PFSK-1 (cell line): ENCODE measurements around the gene ACIN1.

ENCODE experiments used
- FOXP2 ChIP-seq: optimal IDR thresholded peaks from 2 replicates; pipeline ENCODE3; 2011; ENCODE audit warnings: borderline replicate concordance, control low read depth, inconsistent platforms; ENCODE audit not compliant: insufficient read depth; ENCODE audit errors: extremely low read length, extremely low read depth
- POLR2AphosphoS5 ChIP-seq: IDR thresholded peaks from 2 replicates; pipeline ENCODE4 v1.6.1; 2012; ENCODE audit warnings: low read depth, mild to moderate bottlenecking, control low read depth, low read length, moderate library complexity
- SIN3A ChIP-seq: IDR thresholded peaks from 2 replicates; pipeline ENCODE4 v1.6.1; 2012; ENCODE audit warnings: mild to moderate bottlenecking, low read length, moderate library complexity, borderline replicate concordance; ENCODE audit not compliant: insufficient read depth
- TAF1 ChIP-seq: IDR thresholded peaks from 2 replicates; pipeline ENCODE4 v1.6.1; 2012; ENCODE audit warnings: low read length, control low read depth, borderline replicate concordance; ENCODE audit not compliant: insufficient read depth
- TF ChIP-seq, protein P1 (sequence below), 2 experiments: IDR thresholded peaks; 2 replicates each; pipeline versions ENCODE4 v1.6.1 to v1.8.0; 2011 to 2012; ENCODE audit warnings: low read depth in 2 of 2, low read length in 2 of 2, control low read depth in 1 of 2, inconsistent platforms in 1 of 2, mild to moderate bottlenecking in 1 of 2, moderate library complexity in 1 of 2; ENCODE audit not compliant: insufficient read depth in 1 of 2

DNA sequence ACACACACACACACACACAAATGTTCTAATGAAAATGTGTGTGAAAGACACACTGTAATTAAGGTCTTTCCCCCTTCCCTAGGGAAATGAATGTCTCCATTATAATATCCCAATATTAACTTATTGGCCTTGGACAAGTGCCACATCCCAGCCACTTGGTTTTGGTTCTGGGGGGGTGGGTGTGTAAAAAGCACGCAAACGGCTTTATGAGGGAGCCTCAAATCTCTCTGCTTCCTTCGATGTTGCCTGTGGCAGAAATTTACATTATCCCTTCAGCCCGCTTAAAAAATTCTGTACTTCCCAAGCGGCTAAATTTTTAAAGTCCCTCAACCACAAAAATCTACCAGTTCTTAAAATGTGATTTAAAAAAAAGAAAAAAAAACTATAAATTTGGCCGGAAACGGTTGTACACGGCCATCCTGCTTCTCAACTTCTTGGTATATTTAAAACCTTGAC, 85.4 kb downstream of the ACIN1 start:
- TF ChIP-seq TAF1 (no peak), POLR2AphosphoS5 (no peak), SIN3A (no peak), FOXP2 (no peak)
- TF ChIP-seq, protein P1, sequence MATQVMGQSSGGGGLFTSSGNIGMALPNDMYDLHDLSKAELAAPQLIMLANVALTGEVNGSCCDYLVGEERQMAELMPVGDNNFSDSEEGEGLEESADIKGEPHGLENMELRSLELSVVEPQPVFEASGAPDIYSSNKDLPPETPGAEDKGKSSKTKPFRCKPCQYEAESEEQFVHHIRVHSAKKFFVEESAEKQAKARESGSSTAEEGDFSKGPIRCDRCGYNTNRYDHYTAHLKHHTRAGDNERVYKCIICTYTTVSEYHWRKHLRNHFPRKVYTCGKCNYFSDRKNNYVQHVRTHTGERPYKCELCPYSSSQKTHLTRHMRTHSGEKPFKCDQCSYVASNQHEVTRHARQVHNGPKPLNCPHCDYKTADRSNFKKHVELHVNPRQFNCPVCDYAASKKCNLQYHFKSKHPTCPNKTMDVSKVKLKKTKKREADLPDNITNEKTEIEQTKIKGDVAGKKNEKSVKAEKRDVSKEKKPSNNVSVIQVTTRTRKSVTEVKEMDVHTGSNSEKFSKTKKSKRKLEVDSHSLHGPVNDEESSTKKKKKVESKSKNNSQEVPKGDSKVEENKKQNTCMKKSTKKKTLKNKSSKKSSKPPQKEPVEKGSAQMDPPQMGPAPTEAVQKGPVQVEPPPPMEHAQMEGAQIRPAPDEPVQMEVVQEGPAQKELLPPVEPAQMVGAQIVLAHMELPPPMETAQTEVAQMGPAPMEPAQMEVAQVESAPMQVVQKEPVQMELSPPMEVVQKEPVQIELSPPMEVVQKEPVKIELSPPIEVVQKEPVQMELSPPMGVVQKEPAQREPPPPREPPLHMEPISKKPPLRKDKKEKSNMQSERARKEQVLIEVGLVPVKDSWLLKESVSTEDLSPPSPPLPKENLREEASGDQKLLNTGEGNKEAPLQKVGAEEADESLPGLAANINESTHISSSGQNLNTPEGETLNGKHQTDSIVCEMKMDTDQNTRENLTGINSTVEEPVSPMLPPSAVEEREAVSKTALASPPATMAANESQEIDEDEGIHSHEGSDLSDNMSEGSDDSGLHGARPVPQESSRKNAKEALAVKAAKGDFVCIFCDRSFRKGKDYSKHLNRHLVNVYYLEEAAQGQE (IDR thresholded peaks at IDR 0.05; ENCODE audit: insufficient read depth in 1 of 2, low read depth in 2 of 2, low read length in 2 of 2), result no peak
